HL-60 (cell line): ENCODE data around the gene TSPAN18.

Source experiments
- CTCF ChIP-seq: IDR thresholded peaks from one replicate; pipeline ENCODE4 v1.5.1; 2011; ENCODE audit warnings: low read length, control low read depth, inconsistent platforms; ENCODE audit not compliant: insufficient read depth
- POLR2AphosphoS5 ChIP-seq: IDR thresholded peaks from 2 replicates; pipeline ENCODE4 v1.6.1; 2012; ENCODE audit warnings: low read depth
- SPI1 ChIP-seq: IDR thresholded peaks from 2 replicates; pipeline ENCODE4 v1.6.1; 2012; ENCODE audit warnings: low read depth, mild to moderate bottlenecking, borderline replicate concordance
- TF ChIP-seq, protein P1 (sequence below): IDR thresholded peaks from 2 replicates; pipeline ENCODE4 v1.6.1; 2012; ENCODE audit warnings: low read depth; ENCODE audit not compliant: insufficient replicate concordance

DNA sequence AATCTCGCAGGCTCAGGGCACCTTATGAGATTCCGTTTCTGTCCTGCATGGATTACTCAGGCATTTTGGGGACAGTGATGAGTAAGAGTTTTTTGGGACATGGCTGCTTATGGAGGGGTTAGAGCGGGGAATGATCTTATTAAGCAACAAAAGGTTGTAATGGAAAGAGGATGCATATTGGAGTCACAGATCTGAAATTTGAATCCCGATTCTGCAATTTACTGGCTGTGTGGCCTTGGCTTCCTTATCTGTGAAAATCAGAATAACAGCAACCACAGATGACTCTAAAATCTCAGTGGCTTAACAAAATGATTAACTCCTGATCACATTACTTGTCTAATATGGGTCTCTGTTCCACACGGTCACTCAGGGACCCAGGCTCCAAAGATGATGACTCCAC is 5.8 kb downstream of the TSPAN18 start:
- no peak for TF ChIP-seq CTCF
- TF ChIP-seq POLR2AphosphoS5 = no peak
- TF ChIP-seq, protein P1, sequence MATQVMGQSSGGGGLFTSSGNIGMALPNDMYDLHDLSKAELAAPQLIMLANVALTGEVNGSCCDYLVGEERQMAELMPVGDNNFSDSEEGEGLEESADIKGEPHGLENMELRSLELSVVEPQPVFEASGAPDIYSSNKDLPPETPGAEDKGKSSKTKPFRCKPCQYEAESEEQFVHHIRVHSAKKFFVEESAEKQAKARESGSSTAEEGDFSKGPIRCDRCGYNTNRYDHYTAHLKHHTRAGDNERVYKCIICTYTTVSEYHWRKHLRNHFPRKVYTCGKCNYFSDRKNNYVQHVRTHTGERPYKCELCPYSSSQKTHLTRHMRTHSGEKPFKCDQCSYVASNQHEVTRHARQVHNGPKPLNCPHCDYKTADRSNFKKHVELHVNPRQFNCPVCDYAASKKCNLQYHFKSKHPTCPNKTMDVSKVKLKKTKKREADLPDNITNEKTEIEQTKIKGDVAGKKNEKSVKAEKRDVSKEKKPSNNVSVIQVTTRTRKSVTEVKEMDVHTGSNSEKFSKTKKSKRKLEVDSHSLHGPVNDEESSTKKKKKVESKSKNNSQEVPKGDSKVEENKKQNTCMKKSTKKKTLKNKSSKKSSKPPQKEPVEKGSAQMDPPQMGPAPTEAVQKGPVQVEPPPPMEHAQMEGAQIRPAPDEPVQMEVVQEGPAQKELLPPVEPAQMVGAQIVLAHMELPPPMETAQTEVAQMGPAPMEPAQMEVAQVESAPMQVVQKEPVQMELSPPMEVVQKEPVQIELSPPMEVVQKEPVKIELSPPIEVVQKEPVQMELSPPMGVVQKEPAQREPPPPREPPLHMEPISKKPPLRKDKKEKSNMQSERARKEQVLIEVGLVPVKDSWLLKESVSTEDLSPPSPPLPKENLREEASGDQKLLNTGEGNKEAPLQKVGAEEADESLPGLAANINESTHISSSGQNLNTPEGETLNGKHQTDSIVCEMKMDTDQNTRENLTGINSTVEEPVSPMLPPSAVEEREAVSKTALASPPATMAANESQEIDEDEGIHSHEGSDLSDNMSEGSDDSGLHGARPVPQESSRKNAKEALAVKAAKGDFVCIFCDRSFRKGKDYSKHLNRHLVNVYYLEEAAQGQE = no peak
- TF ChIP-seq SPI1 = no peak
